Measurements from ENCODE around the gene ZBTB12. TPM values are rescaled to one million over a fixed set of nuclear protein-coding genes. Genes with fewer than 3 reads are reported as not detected.

The ZBTB12 gene
- total and polyA plus RNA-seq, 8 donors, result 0.43 to 6.4 (median 1.8) TPM

DNA sequence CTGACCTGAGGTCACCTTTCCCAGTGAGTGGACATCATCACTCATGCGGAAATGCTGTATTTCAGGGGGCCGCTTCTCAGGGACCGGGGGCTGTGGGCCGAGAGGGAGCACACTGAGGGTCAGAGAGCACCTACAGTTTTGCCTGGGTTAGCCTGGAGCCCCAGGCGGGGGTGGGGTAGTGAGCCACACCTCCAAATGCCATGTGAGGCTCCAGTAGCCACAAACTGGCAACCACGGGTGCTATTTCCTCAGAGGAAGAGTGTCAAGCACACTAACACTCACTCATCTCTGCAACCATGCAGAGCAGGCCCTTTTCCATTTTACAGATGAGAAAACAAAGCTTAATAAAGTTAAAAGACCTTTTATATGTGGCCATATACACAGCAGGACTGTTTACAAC, 9.1 kb downstream of the ZBTB12 start:
- H3K36me3 ChIP-seq, result peaks cover 41 to 87% (median 83%) of the 10 kb centered on the region in 4 donors
- 75 to 84% (median 79%) methylated on average over 6 of the region's 6 CpGs for WGBS, 5 donors
- intact Hi-C loops (cut with DNase I; ENCODE audit: low total_unique reads), result no loop called here
- no peak overlapping the region for H3K4me3 ChIP-seq
- no peak for DNase-seq
- TF ChIP-seq EP300 (IDR thresholded peaks at IDR 0.05) (no peak), POLR2AphosphoS5 (IDR thresholded peaks at IDR 0.05) (no peak)
- H3K4me1 ChIP-seq, result peaks cover 8 to 15% (median 14%) of the 10 kb centered on the region in 4 donors
- no peaks in the 10 kb centered on the region for H3K27me3 ChIP-seq
- H3K9me3 ChIP-seq, result no peaks in the 10 kb centered on the region
- no peak overlapping the region for H3K27ac ChIP-seq

GRCh38 chr6:31889331-31889972, 12.4 kb downstream of the ZBTB12 start:
- DNase-seq, result no peak
- Histone ChIP-seq H3K9me3 (no peaks in the 10 kb centered on the region), H3K27me3 (no peaks in the 10 kb centered on the region), H3K4me1 (no peaks in the 10 kb centered on the region), H3K4me3 (no peak overlapping the region), H3K27ac (no peak overlapping the region), H3K36me3 (peaks cover 68 to 100% (median 99%) of the 10 kb centered on the region in 4 donors)
- WGBS, 5 donors, result 83 to 97% (median 93%) methylated on average over 3 of the region's 3 CpGs
- TF ChIP-seq POLR2A (IDR thresholded peaks at IDR 0.05), result no peak
- TF ChIP-seq POLR2AphosphoS5 (IDR thresholded peaks at IDR 0.05), result no peak
- TF ChIP-seq CTCF (IDR thresholded peaks at IDR 0.05), result no peak
- no peak for TF ChIP-seq EP300 (IDR thresholded peaks at IDR 0.05)
- intact Hi-C loops (cut with DNase I; ENCODE audit: low total_unique reads), result no loop called here

- H3K27me3 ChIP-seq, result no peaks in the 10 kb centered on the region
- TF ChIP-seq POLR2AphosphoS5 (IDR thresholded peaks at IDR 0.05), result no peak
- no peak for TF ChIP-seq POLR2A (IDR thresholded peaks at IDR 0.05)
- TF ChIP-seq EP300 (IDR thresholded peaks at IDR 0.05), result no peak
- TF ChIP-seq CTCF (IDR thresholded peaks at IDR 0.05), result peak in 5 of 7 experiments; percentile 18 to 82 (median 67)
- H3K4me3 ChIP-seq, result no peak overlapping the region
- no peak overlapping the region for H3K27ac ChIP-seq
- intact Hi-C loops (cut with DNase I; ENCODE audit: low total_unique reads), result no loop called here
- peak; percentile 51 to 52 for DNase-seq
- peaks cover 69 to 100% (median 99%) of the 10 kb centered on the region in 4 donors for H3K36me3 ChIP-seq
- 75 to 83% (median 81%) methylated on average over 36 to 43 of the region's 43 CpGs for WGBS, 5 donors
- no peaks in the 10 kb centered on the region for H3K9me3 ChIP-seq
- H3K4me1 ChIP-seq, result no peaks in the 10 kb centered on the region
These were observed 13.3 kb downstream of the ZBTB12 start for GRCh38 chr6:31888276-31889258.

DNA sequence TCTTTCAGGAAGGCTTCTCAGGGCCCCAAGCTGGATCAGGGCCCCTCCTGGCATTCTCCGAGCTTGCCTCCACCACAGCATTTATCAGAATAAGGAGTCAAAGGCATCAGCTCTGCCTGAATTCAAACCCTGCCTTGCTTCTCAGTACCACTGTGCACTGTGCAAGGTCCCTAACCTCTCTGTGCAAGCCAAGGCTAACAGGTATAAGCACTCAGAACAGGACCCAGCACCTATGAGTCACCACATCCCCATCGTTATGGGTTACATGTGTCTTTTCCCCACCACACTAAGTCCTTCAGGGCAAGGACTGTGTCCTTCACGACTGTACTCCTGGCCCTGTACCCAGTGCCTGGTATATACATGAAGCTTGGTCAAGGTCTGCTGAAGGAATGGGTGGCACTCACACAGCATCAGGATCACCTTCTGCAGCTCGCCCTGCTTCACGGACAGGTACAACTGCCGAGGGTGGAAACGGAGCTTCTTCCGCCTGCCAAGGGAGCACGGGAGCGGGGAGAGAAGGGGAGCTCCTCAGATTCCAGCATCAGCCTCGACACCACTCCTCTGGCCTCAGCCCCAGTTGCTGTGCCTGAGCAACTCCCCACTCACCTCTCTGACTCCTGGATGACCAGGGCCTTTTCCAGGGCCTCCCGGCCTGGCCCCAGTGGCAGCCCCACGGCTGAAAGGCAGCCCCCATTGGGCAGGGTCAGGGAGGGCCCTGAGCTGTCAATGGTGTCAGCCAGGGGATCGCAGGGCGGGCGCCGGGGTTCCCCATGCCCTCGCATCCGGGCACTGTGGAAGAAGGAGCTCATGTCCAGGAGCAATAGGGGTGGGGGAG, 14.5 kb downstream of the ZBTB12 start:
- WGBS, 5 donors, result 86 to 92% (median 87%) methylated on average over 17 to 19 of the region's 19 CpGs
- no peaks in the 10 kb centered on the region for H3K4me1 ChIP-seq
- H3K4me3 ChIP-seq, result no peak overlapping the region
- DNase-seq, result no peak
- peaks cover 73 to 100% (median 99%) of the 10 kb centered on the region in 4 donors for H3K36me3 ChIP-seq
- no peaks in the 10 kb centered on the region for H3K27me3 ChIP-seq
- intact Hi-C loops (cut with DNase I; ENCODE audit: low total_unique reads), result no loop called here
- TF ChIP-seq POLR2AphosphoS5 (IDR thresholded peaks at IDR 0.05), result no peak
- no peak for TF ChIP-seq CTCF (IDR thresholded peaks at IDR 0.05)
- H3K27ac ChIP-seq, result no peak overlapping the region
- no peaks in the 10 kb centered on the region for H3K9me3 ChIP-seq

All from stomach (tissue), 9 donors.